SK-N-SH (cell line): Measurements from ENCODE around the gene FAM107B. TPM values are rescaled to one million over a fixed set of nuclear protein-coding genes. Genes with fewer than 3 reads are reported as not detected.

Experiments
- CTCF ChIA-PET: fragments of 300-600, 350-600 bp; formaldehyde crosslinking; extraction: SDS; loops from one replicate; lab custom pipeline; 2021; lab: Yijun Ruan, JAX
- POLR2A ChIA-PET: fragments of 350-600 bp; sonication (Branson Sonifier 250); formaldehyde crosslinking; extraction: SDS; loops from one replicate; lab custom pipeline; 2020; ENCODE audit warnings: antibody characterized with exemption, inconsistent platforms; lab: Yijun Ruan, JAX
- DNase-seq: peaks from one replicate; pipeline ENCODE4 v3.0.0; 2012
- H2AFZ ChIP-seq: fragments of 200-600 bp; sonication (generic); 2 replicates; pipeline ENCODE4 v1.8.1; 2016; ENCODE audit warnings: antibody characterized with exemption, mild to moderate bottlenecking, low read depth
- H3F3A ChIP-seq: fragments of 200-600 bp; sonication (generic); replicated peaks from 2 replicates; pipeline ENCODE3; 2016; ENCODE audit warnings: antibody characterized with exemption, mild to moderate bottlenecking; ENCODE audit not compliant: insufficient read depth
- H3K27ac ChIP-seq, 2 experiments: fragments of 200-500 bp in 1 of 2; fragments of 200-600 bp in 1 of 2; sonication (Bioruptor generic) in 1 of 2; sonication (generic), shearing (Covaris generic) in 1 of 2; 2 replicates each; pipeline versions ENCODE4 v1.5.1 to v1.6.1; 2014 to 2016; ENCODE audit warnings: low read depth in 2 of 2, inconsistent platforms in 1 of 2, low read length in 1 of 2, mild to moderate bottlenecking in 1 of 2, mixed read lengths in 1 of 2
- H3K27me3 ChIP-seq: fragments of 200-600 bp; sonication (generic), shearing (Covaris generic); 2 replicates; pipeline ENCODE4 v1.6.1; 2016; ENCODE audit warnings: mixed run types; ENCODE audit not compliant: insufficient read depth
- H3K36me3 ChIP-seq, 2 experiments: fragments of 200-500 bp in 1 of 2; fragments of 200-600 bp in 1 of 2; sonication (Bioruptor generic) in 1 of 2; sonication (generic) in 1 of 2; replicated peaks in 1 of 2; 2 replicates each; pipeline versions ENCODE3 to v1.5.1; 2014 to 2016; ENCODE audit warnings: low read length in 1 of 2, mild to moderate bottlenecking in 1 of 2; ENCODE audit not compliant: insufficient read depth in 2 of 2, control insufficient read depth in 1 of 2
- H3K4me1 ChIP-seq, 2 experiments: fragments of 200-500 bp in 1 of 2; fragments of 200-600 bp in 1 of 2; sonication (Bioruptor generic) in 1 of 2; sonication (generic), shearing (Covaris generic) in 1 of 2; 2 replicates each; pipeline versions ENCODE4 v1.5.1 to v1.6.1; 2014 to 2016; ENCODE audit warnings: low read depth in 1 of 2, low read length in 1 of 2, mixed run types in 1 of 2; ENCODE audit not compliant: insufficient read depth in 2 of 2, control insufficient read depth in 1 of 2
- H3K4me2 ChIP-seq: fragments of 200-600 bp; sonication (generic), shearing (Covaris generic); 2 replicates; pipeline ENCODE4 v1.6.1; 2017; ENCODE audit warnings: mixed run types
- H3K4me3 ChIP-seq, 2 experiments: fragments of 200-500 bp in 1 of 2; fragments of 200-600 bp in 1 of 2; sonication (Bioruptor generic) in 1 of 2; sonication (generic), shearing (Covaris generic) in 1 of 2; 2 replicates each; pipeline versions ENCODE4 v1.5.1 to v1.8.1; 2014 to 2016; ENCODE audit warnings: low read depth in 2 of 2, inconsistent platforms in 1 of 2, low read length in 1 of 2, mild to moderate bottlenecking in 1 of 2, mixed read lengths in 1 of 2, moderate library complexity in 1 of 2
- H3K79me2 ChIP-seq: fragments of 200-600 bp; sonication (generic); 2 replicates; pipeline ENCODE4 v1.8.1; 2017; ENCODE audit warnings: mild to moderate bottlenecking; ENCODE audit not compliant: insufficient read depth
- H3K9ac ChIP-seq: fragments of 200-600 bp; sonication (generic); 2 replicates; pipeline ENCODE4 v1.6.1; 2017; ENCODE audit warnings: mixed run types
- H3K9me2 ChIP-seq: fragments of 200-600 bp; sonication (generic); 2 replicates; pipeline ENCODE4 v1.6.1; 2017; ENCODE audit warnings: mixed run types
- H3K9me3 ChIP-seq: fragments of 200-600 bp; sonication (generic); 2 replicates; pipeline ENCODE4 v1.6.1; 2017; ENCODE audit warnings: mixed run types, mild to moderate bottlenecking, moderate library complexity
- H4K20me1 ChIP-seq: fragments of 200-600 bp; sonication (generic); 2 replicates; pipeline ENCODE4 v1.6.1; 2017; ENCODE audit warnings: mild to moderate bottlenecking, mixed run types; ENCODE audit not compliant: insufficient read depth
- CHD2 ChIP-seq: fragments of 150-350 bp; IDR thresholded peaks from 2 replicates; pipeline ENCODE4 v1.6.1; 2018; ENCODE audit warnings: low read length; ENCODE audit not compliant: partially characterized antibody
- CTCF ChIP-seq: fragments of 200-600 bp; sonication (generic); IDR thresholded peaks from 2 replicates; pipeline ENCODE4 v1.6.1; 2017; ENCODE audit warnings: antibody characterized with exemption, mild to moderate bottlenecking, moderate library complexity
- FOXM1 ChIP-seq: IDR thresholded peaks from 2 replicates; pipeline ENCODE4 v1.4.0; 2012; ENCODE audit warnings: low read depth, mild to moderate bottlenecking
- GATA2 ChIP-seq: sonication (generic); formaldehyde crosslinking; IDR thresholded peaks from 2 replicates; pipeline ENCODE4 v1.5.0; 2020; ENCODE audit warnings: mild to moderate bottlenecking, missing genetic modification reagents
- IRF3 ChIP-seq: fragments of 150-350 bp; IDR thresholded peaks from 2 replicates; pipeline ENCODE4 v1.6.1; 2016; ENCODE audit warnings: mild to moderate bottlenecking, low read depth, low read length
- JUND ChIP-seq: IDR thresholded peaks from 2 replicates; pipeline ENCODE4 v1.4.0; 2012
- MAX ChIP-seq: IDR thresholded peaks from 2 replicates; pipeline ENCODE4 v1.4.0; 2012; ENCODE audit warnings: low read depth
- MXI1 ChIP-seq: IDR thresholded peaks from 2 replicates; pipeline ENCODE4 v1.6.1; 2012; ENCODE audit warnings: mild to moderate bottlenecking, low read depth, low read length, improper control_type of control experiment
- NRF1 ChIP-seq: IDR thresholded peaks from 2 replicates; pipeline ENCODE4 v1.6.1; 2012; ENCODE audit warnings: low read depth, mild to moderate bottlenecking, low read length
- RAD21 ChIP-seq: IDR thresholded peaks from 2 replicates; pipeline ENCODE4 v1.6.1; 2012; ENCODE audit warnings: mild to moderate bottlenecking, low read length
- REST ChIP-seq: IDR thresholded peaks from 2 replicates; pipeline ENCODE4 v1.6.1; 2012; ENCODE audit warnings: mild to moderate bottlenecking, low read depth, low read length, moderate library complexity
- RFX5 ChIP-seq: IDR thresholded peaks from 2 replicates; pipeline ENCODE4 v1.6.1; 2012; ENCODE audit warnings: mild to moderate bottlenecking, improper control_type of control experiment, low read length
- SIN3A ChIP-seq: IDR thresholded peaks from 2 replicates; pipeline ENCODE4 v1.6.1; 2012; ENCODE audit warnings: low read depth, mild to moderate bottlenecking, low read length, moderate library complexity, borderline replicate concordance
- TAF1 ChIP-seq: IDR thresholded peaks from 2 replicates; pipeline ENCODE4 v1.6.1; 2012; ENCODE audit warnings: low read depth, mild to moderate bottlenecking, low read length, moderate library complexity, borderline replicate concordance
- TCF12 ChIP-seq: IDR thresholded peaks from 2 replicates; pipeline ENCODE4 v1.4.0; 2012
- USF1 ChIP-seq: IDR thresholded peaks from 2 replicates; pipeline ENCODE4 v1.4.0; 2012; ENCODE audit warnings: low read depth, borderline replicate concordance
- WGBS: methylation state at CpG from one replicate; pipeline ENCODE4 v1.1.6; 2017; ENCODE audit warnings: low lambda C conversion rate; 5-methylcytosine and 5-hydroxymethylcytosine counted together
- polyA plus RNA-seq, 3 experiments: library from polyadenylated mRNA; depleted of rRNA; stranded (reverse); fragments of >200 nt; gene quantifications; 2 replicates each; pipeline ENCODE4 v1.2.3, GENCODE V29; 2012

Gene FAM107B
- polyA plus RNA-seq, 1 of the 3 experiments (the other 2 are of a cell fraction): 1.0 TPM

- no peak for TF ChIP-seq REST
- peak; percentile 90 for TF ChIP-seq GATA2
- TF ChIP-seq MXI1: peak; percentile 80; the same call in 1 of the 2 replicates
- no peak for TF ChIP-seq TAF1
- TF ChIP-seq RAD21: peak; percentile 43; the same call in 1 of the 2 replicates
- no peak for TF ChIP-seq FOXM1
- TF ChIP-seq CTCF: no peak
- no peak for TF ChIP-seq IRF3
Measured at GRCh38 chr10:14652067-14652466, 122.6 kb downstream of the FAM107B start (continued).

GRCh38 chr10:14649739-14650138 lies 125.0 kb downstream of the FAM107B start:
- Histone ChIP-seq H3K9me3 (no peaks in the 10 kb centered on the region), H4K20me1 (no peaks in the 10 kb centered on the region)
- DNase-seq: no peak
- POLR2A ChIA-PET: no interaction called here
- TF ChIP-seq SIN3A: no peak
- TF ChIP-seq MAX: no peak
- TF ChIP-seq CHD2: no peak
- no peak for TF ChIP-seq JUND
- no peak for TF ChIP-seq RFX5
- TF ChIP-seq TCF12: no peak
- TF ChIP-seq USF1: no peak
- no peak for TF ChIP-seq NRF1
- TF ChIP-seq REST: no peak
- TF ChIP-seq, all 33 proteins: peak for 0
- no peak overlapping the region for H3K27ac ChIP-seq
- H3K9ac ChIP-seq: no peak overlapping the region
- no peaks in the 10 kb centered on the region for H3K9me2 ChIP-seq
- no peaks in the 10 kb centered on the region for H3K36me3 ChIP-seq
- peaks cover 16 to 36% of the 10 kb centered on the region in 2 experiments; a peak in 3 of 4 replicates for H3K4me1 ChIP-seq
- H3F3A ChIP-seq: no peaks in the 10 kb centered on the region
- no peak overlapping the region for H2AFZ ChIP-seq
- H3K27me3 ChIP-seq: no peaks in the 10 kb centered on the region
- no peak overlapping the region for H3K4me3 ChIP-seq
- 45% methylated on average over 4 of the region's 4 CpGs for WGBS
- H3K79me2 ChIP-seq: no peaks in the 10 kb centered on the region
- no peak overlapping the region for H3K4me2 ChIP-seq
- CTCF ChIA-PET: no interaction called here
